Measurements from ENCODE around the gene AEBP2.
"Not testable (repeated sequence)": the region's sequence is repeated elsewhere in the genome, so short reads cannot be mapped to it uniquely, and the experiment has no call there.

Gene AEBP2

GRCh38 chr12:19550626-19551025 lies 111.3 kb downstream of the AEBP2 start:
- DNase-seq (ENCODE audit: low read depth in 2 of 2, low spot score in 1 of 2), result no peak

GRCh38 chr12:19552441-19553097 lies 113.3 kb downstream of the AEBP2 start:
- DNase-seq (ENCODE audit: low read depth in 2 of 2, low spot score in 1 of 2), result not testable (repeated sequence)

DNA sequence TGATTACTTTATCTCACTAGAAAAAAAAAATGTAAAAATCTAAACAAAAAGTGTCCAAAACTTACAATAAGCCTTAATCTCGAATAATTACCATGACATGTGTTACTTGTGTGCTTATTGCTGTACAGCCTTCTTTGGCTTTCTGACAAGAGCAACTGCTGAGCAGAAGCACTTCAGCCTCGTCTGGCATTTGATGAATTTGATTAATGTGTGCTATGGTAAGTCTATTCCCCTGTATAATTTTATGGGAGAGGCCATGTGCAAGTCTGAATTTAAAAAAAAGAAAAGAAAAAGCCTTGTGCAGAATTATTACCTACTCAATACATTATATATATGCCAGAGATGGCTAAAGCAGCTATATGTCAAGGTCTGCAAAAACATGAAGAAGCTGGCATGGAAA lies 113.9 kb downstream of the AEBP2 start:
- DNase-seq (ENCODE audit: low read depth in 2 of 2, low spot score in 1 of 2), result no peak

GRCh38 chr12:19561411-19561961 lies 122.2 kb downstream of the AEBP2 start:
- DNase-seq (ENCODE audit: low read depth in 2 of 2, low spot score in 1 of 2), result no peak
